ENCODE results near the gene ARL15. TPM values are rescaled to one million over a fixed set of nuclear protein-coding genes. Genes with fewer than 3 reads are reported as not detected.

The ARL15 gene
- total and polyA plus RNA-seq, 2 of the 4 experiments (the other 2 are of a cell fraction) = 7.3 to 19.2 TPM

DNA sequence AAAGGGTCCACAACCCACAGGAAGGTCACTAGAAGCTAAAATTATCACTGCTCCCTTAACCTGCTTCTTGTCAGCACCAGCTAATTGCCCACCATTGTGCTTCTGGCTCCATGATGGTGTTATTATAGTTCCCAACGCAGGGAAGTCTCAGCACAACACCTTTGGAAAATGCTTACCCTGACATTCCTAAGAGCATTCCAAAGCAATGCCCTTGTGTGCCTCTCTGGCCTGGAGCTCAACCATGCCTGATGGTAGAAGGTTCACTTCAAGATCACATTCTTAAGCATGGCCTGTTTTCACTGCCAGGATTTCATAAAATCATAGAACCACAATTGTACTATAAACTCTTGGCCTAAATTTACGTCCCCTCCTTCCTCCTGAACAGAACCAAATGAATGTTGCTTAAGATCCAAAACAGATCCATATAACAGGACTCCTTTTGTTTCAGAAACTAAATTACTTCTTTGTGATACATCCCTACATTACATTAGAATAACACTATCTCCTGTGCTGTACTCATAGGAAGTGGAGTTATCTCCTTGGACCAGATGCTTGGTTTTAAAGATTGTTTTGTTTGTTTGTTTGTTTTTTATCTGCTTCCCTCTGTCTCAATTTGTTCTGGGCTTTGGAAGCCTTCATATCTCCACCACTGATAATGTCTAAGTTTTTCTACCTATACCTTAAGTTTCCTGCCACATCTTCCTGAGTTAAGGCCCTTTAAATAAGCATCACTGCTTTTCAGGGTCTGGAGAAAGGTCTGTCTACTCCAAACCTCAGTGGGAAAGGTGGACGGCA, 32.1 kb downstream of the ARL15 start:
- POLR2A ChIA-PET (ENCODE audit: unreplicated experiment) = no interaction called here

More for the DNA sequence above, 32.1 kb downstream of the ARL15 start:
- in situ Hi-C loops (cut with MboI; ENCODE audit: low sequenced_read_pairs) = no loop called here
- WGBS, 2 experiments (ENCODE audit: extremely low coverage in 2 of 2, insufficient read length in 1 of 2) = no CpG with 5 or more reads among the region's 3 CpGs
- H2BK5ac ChIP-seq (ENCODE audit: low read depth, low read length, poor library complexity, severe bottlenecking) = no peak overlapping the region
- no peaks in the 10 kb centered on the region for H3K36me3 ChIP-seq (ENCODE audit: control insufficient read depth, insufficient read depth, low read length)
- DNase-seq (no peak), ATAC-seq (ENCODE audit: low read depth) (no peak)
- TF ChIP-seq RFX5 (IDR thresholded peaks at IDR 0.05; ENCODE audit: low read depth, low read length) = no peak
- TF ChIP-seq MXI1 (IDR thresholded peaks at IDR 0.05; ENCODE audit: borderline replicate concordance, low read depth, low read length) = no peak
- no peak for TF ChIP-seq NFE2L2 (IDR thresholded peaks at IDR 0.05; ENCODE audit: low read depth, low read length)
- TF ChIP-seq RAD21 (IDR thresholded peaks at IDR 0.05; ENCODE audit: low read length) = no peak
- TF ChIP-seq POLR2A (IDR thresholded peaks at IDR 0.05; ENCODE audit: low read depth, low read length) = no peak
- TF ChIP-seq RCOR1 (IDR thresholded peaks at IDR 0.05; ENCODE audit: insufficient replicate concordance, low read length) = no peak
- no TSS peak for BruUV-seq (replicated peaks)
- H3K27me3 ChIP-seq (ENCODE audit: control insufficient read depth, insufficient read depth, low read length) = no peaks in the 10 kb centered on the region
- H3K9me1 ChIP-seq (ENCODE audit: insufficient read depth, low read length) = 0 out of 2 replicates have a peak, but pooled peaks cover 3% of the 10 kb centered on the region
- no peaks in the 10 kb centered on the region for H4K20me1 ChIP-seq (ENCODE audit: insufficient read depth, low read length)
- H3K14ac ChIP-seq (replicated peaks; ENCODE audit: low read depth, low read length) = no peak overlapping the region
- no peak overlapping the region for H2AFZ ChIP-seq (replicated peaks; ENCODE audit: low read length, poor library complexity)
- intact Hi-C loops (cut with micrococcal nuclease) = no loop called here
- H3K4me1 ChIP-seq (ENCODE audit: control insufficient read depth, insufficient read depth, low read length) = no peaks in the 10 kb centered on the region
- H4K8ac ChIP-seq (ENCODE audit: low read depth in 2 of 2, low read length in 2 of 2) = no peak overlapping the region
- H3K9ac ChIP-seq (ENCODE audit: low read depth, low read length) = no peak overlapping the region
- peaks cover 0 to 5% of the 10 kb centered on the region in 2 experiments; a peak in 1 of 4 replicates for H3K79me1 ChIP-seq (ENCODE audit: low read depth in 1 of 2, low read length in 2 of 2)
- H2BK120ac ChIP-seq (ENCODE audit: low read depth, low read length) = no peak overlapping the region
- H2BK15ac ChIP-seq (ENCODE audit: low read depth, low read length) = no peak overlapping the region
- H3K4me2 ChIP-seq (ENCODE audit: low read depth, low read length) = no peak overlapping the region
- H3K9me3 ChIP-seq (ENCODE audit: control insufficient read depth, insufficient read depth, low read length) = peaks cover 3% of the 10 kb centered on the region; the same call in 1 of the 2 replicates
- CTCF ChIA-PET = interaction anchor here (0.7 to 1.0 kb wide), 2 partner anchors 11 to 178 kb away, joined by 3 read pairs; no protein-coding TSS in a partner anchor
- H2BK20ac ChIP-seq (ENCODE audit: low read depth, low read length) = no peak overlapping the region
- dilution Hi-C loops (cut with HindIII; ENCODE audit: low sequenced_read_pairs, unreplicated experiment) = no loop called here
- no peak overlapping the region for H3K18ac ChIP-seq (ENCODE audit: low read depth, low read length)
- no peak overlapping the region for H2AK5ac ChIP-seq (ENCODE audit: low read depth, low read length)
- H3K27ac ChIP-seq (ENCODE audit: insufficient read depth, low read length) = no peak overlapping the region
- no peak overlapping the region for H3K56ac ChIP-seq (ENCODE audit: extremely low read depth, insufficient read depth, low read length)
- no peak overlapping the region for H3K4ac ChIP-seq (ENCODE audit: low read depth, low read length)
- H2AK9ac ChIP-seq (replicated peaks; ENCODE audit: low read depth, low read length, poor library complexity) = no peak overlapping the region
- no peak overlapping the region for H3K23ac ChIP-seq (ENCODE audit: low read depth, low read length)
- H4K5ac ChIP-seq (ENCODE audit: low read depth, low read length) = no peak overlapping the region
- no peak overlapping the region for H3K4me3 ChIP-seq (ENCODE audit: insufficient read depth, low read depth, low read length)
- H4K91ac ChIP-seq (ENCODE audit: insufficient read depth, low read depth, low read length) = no peak overlapping the region
